ENCODE data around the gene SSR4. TPM values are rescaled to one million over a fixed set of nuclear protein-coding genes. Genes with fewer than 3 reads are reported as not detected.

The SSR4 gene
- total and polyA plus RNA-seq, 2 of the 13 experiments (the other 11 are each of a cell fraction or from before 2014, with no cell fraction given): 214 to 288 TPM

DNA sequence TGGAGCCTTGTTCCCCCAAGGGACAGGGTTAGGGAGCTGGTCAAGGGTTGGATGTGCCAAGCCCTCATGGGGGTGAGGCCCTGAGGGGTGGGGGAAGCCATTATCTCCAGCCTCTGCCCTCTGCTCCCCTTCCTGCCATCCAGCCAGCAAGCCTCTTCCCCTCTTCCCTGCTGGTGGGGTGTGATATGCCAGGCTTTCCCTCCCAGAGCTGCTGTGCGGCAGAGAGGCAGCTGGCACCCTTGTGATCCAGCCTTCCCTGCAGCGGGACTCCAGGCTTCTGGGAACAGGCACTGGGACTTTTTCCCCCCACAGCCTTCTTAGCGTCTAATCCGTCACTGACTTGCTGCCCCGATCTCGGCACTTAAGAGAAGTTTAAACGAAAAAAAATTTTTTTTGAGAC lies 6.3 kb downstream of the SSR4 start:
- peaks cover 0 to 2% of the 10 kb centered on the region in 2 experiments; a peak in 1 of 5 replicates for H3K36me3 ChIP-seq (replicated peaks in 1 of 2; ENCODE audit: control insufficient read depth in 1 of 2, insufficient read depth in 2 of 2, low read length in 2 of 2)
- H3K4me1 ChIP-seq (ENCODE audit: insufficient read depth, low read length): peaks cover 9% of the 10 kb centered on the region
- no peak overlapping the region for H3K9ac ChIP-seq (ENCODE audit: insufficient read depth, low read depth, low read length)
- ATAC-seq (no peak), DNase-seq (ENCODE audit: low spot score) (no peak), FAIRE-seq (no peak)
- ChIA-PET POLR2A (no interaction called here), CTCF (ENCODE audit: low intra/inter-chr PET ratio, low total read pairs) (no interaction called here)
- no TSS peak for BruUV-seq (replicated peaks)
- H3K27me3 ChIP-seq (ENCODE audit: control insufficient read depth in 1 of 2, insufficient read depth in 2 of 2, low read length in 2 of 2): peaks cover 2 to 14% of the 10 kb centered on the region in 2 experiments; a peak in 2 of 5 replicates
- 57% methylated on average over 4 of the region's 7 CpGs for WGBS (ENCODE audit: low lambda C conversion rate)
- intact Hi-C loops (cut with micrococcal nuclease; ENCODE audit: unreplicated experiment): no loop called here
- TF ChIP-seq ZNF644 (CRISPR knock-in tag; IDR thresholded peaks at IDR 0.05; ENCODE audit: low read depth) (no peak), GATAD1 (CRISPR knock-in tag; IDR thresholded peaks at IDR 0.05) (no peak), ZNF484 (CRISPR knock-in tag; IDR thresholded peaks at IDR 0.05; ENCODE audit: borderline replicate concordance, low read depth) (no peak), TP53 (CRISPR knock-in tag; conservative IDR thresholded peaks at IDR 0.05) (no peak), ZNF772 (CRISPR knock-in tag; IDR thresholded peaks at IDR 0.05) (no peak), ZBTB42 (CRISPR knock-in tag; IDR thresholded peaks at IDR 0.05) (no peak), BORCS8-MEF2B (CRISPR knock-in tag; IDR thresholded peaks at IDR 0.05) (no peak), NRL (CRISPR knock-in tag; IDR thresholded peaks at IDR 0.05; ENCODE audit: borderline replicate concordance) (no peak), PHF21A (CRISPR knock-in tag; IDR thresholded peaks at IDR 0.05) (no peak), MAF1 (CRISPR knock-in tag; IDR thresholded peaks at IDR 0.05; ENCODE audit: borderline replicate concordance) (no peak)
- TF ChIP-seq, protein P1, sequence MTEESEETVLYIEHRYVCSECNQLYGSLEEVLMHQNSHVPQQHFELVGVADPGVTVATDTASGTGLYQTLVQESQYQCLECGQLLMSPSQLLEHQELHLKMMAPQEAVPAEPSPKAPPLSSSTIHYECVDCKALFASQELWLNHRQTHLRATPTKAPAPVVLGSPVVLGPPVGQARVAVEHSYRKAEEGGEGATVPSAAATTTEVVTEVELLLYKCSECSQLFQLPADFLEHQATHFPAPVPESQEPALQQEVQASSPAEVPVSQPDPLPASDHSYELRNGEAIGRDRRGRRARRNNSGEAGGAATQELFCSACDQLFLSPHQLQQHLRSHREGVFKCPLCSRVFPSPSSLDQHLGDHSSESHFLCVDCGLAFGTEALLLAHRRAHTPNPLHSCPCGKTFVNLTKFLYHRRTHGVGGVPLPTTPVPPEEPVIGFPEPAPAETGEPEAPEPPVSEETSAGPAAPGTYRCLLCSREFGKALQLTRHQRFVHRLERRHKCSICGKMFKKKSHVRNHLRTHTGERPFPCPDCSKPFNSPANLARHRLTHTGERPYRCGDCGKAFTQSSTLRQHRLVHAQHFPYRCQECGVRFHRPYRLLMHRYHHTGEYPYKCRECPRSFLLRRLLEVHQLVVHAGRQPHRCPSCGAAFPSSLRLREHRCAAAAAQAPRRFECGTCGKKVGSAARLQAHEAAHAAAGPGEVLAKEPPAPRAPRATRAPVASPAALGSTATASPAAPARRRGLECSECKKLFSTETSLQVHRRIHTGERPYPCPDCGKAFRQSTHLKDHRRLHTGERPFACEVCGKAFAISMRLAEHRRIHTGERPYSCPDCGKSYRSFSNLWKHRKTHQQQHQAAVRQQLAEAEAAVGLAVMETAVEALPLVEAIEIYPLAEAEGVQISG (CRISPR knock-in tag; IDR thresholded peaks at IDR 0.05): no peak
- TF ChIP-seq, protein P2, sequence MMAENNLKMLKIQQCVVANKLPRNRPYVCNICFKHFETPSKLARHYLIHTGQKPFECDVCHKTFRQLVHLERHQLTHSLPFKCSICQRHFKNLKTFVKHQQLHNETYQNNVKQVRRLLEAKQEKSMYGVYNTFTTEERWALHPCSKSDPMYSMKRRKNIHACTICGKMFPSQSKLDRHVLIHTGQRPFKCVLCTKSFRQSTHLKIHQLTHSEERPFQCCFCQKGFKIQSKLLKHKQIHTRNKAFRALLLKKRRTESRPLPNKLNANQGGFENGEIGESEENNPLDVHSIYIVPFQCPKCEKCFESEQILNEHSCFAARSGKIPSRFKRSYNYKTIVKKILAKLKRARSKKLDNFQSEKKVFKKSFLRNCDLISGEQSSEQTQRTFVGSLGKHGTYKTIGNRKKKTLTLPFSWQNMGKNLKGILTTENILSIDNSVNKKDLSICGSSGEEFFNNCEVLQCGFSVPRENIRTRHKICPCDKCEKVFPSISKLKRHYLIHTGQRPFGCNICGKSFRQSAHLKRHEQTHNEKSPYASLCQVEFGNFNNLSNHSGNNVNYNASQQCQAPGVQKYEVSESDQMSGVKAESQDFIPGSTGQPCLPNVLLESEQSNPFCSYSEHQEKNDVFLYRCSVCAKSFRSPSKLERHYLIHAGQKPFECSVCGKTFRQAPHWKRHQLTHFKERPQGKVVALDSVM (CRISPR knock-in tag; IDR thresholded peaks at IDR 0.05): no peak
- TF ChIP-seq, protein P3, sequence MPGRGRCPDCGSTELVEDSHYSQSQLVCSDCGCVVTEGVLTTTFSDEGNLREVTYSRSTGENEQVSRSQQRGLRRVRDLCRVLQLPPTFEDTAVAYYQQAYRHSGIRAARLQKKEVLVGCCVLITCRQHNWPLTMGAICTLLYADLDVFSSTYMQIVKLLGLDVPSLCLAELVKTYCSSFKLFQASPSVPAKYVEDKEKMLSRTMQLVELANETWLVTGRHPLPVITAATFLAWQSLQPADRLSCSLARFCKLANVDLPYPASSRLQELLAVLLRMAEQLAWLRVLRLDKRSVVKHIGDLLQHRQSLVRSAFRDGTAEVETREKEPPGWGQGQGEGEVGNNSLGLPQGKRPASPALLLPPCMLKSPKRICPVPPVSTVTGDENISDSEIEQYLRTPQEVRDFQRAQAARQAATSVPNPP (CRISPR knock-in tag; IDR thresholded peaks at IDR 0.05): no peak
- in situ Hi-C loops (cut with HindIII; ENCODE audit: extremely low pct_ligation_motif_present, low pct_unique_long_range_greater_than_20kb): no loop called here
- H3K27ac ChIP-seq (ENCODE audit: extremely low read length, insufficient read depth, low read length): no peak overlapping the region
- no peaks in the 10 kb centered on the region for H4K20me1 ChIP-seq (ENCODE audit: insufficient read depth, low read length)
- H3K4me3 ChIP-seq (replicated peaks in 1 of 3; ENCODE audit: insufficient read depth in 1 of 3, low read depth in 2 of 3, low read length in 3 of 3): no peak overlapping the region
- H3K4me2 ChIP-seq (ENCODE audit: low read depth, low read length): no peak overlapping the region
- no peaks in the 10 kb centered on the region for H3K9me3 ChIP-seq (ENCODE audit: low read length)
- H3K79me2 ChIP-seq (ENCODE audit: insufficient read depth, low read length): peaks cover under 1% of the 10 kb centered on the region
- no peak overlapping the region for H2AFZ ChIP-seq (ENCODE audit: low read length)
